Stimulated activated CD8-positive, alpha-beta memory T cell treated with anti-CD3 and anti-CD28 coated beads, Interleukin-15, amount 100 ng/mL, for 24 hours (primary cell): ENCODE results near the gene TADA3.
"Not testable (repeated sequence)": the region's sequence is repeated elsewhere in the genome, so short reads cannot be mapped to it uniquely, and the experiment has no call there.

Experiments
- DNase-seq: peaks from one replicate; pipeline ENCODE4 v3.0.0-alpha.2; 2020; ENCODE audit warnings: low read depth

TADA3 gene

DNA sequence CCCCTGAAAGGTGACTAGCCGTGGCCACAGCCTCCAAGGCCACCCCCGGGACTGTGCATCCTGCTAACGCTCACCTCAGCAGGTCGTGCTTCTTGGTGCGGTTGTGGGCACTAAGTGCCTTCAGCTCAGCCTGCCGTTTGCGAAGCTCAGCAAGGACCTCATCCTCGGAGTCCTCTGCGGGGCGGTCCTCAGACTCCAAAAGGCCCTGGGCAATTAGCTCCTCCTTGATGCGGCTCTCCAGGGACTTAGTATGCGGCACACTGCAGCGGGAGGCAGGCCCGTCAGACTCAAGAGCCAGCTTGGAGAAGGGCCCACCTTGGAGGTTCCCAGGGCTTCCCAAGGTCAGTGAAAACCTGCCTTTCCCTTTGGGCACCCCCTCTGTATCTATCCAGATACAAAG is 8.3 kb downstream of the TADA3 start:
- no peak for DNase-seq

- no peak for DNase-seq
Observed at GRCh38 chr3:9782770-9783169, 9.5 kb downstream of the TADA3 start.

DNA sequence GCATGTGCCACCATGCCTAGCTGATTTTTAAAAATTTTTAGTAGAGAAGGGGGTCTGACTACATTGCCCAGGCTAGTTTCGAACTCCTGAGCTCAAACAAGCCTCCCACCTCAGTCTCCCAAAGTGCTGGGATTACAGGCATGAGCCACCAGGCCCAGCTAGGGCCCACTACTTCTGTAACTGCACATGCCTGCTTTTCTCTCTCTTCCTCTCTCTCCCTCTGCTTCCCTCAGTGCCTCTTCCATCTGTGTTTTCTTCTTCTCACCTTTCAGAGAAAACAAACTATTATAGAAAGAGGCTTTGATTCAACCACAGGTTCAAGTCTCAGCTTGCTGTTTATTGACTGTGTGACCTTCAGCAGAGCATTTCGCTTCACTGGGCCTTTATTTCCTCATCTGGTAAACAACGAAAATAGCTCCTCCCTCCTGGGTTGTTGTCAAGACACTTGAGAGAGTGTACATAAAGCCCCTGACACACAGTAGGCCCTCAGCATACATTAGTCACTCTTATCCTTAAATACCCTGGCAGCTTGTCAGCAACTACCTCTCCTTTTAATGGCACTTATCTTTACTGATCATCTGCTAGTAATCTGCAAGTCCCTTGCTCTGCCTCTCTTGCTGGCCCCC is 10.2 kb downstream of the TADA3 start:
- no peak for DNase-seq

GRCh38 chr3:9781551-9781950 is 10.7 kb downstream of the TADA3 start:
- no peak for DNase-seq

DNA sequence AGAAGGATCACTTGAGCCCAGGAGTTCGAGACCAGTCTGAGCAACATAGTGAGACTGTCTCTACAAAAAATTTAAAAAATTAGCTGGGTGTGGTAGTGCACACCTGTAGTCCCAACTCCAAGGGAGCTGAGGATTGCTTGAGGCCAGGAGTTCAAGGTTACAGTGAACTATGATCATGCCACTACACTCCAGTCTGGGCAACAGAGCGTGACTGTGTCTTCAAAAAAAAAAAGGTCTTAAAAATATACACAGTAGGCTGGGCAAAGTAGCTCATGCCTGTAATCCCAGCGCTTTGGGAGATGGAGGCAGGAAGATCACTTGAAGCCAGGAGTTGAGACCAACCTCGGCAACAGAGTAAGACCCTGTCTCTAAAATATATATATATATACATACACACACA is 11.4 kb downstream of the TADA3 start:
- no peak for DNase-seq

DNA sequence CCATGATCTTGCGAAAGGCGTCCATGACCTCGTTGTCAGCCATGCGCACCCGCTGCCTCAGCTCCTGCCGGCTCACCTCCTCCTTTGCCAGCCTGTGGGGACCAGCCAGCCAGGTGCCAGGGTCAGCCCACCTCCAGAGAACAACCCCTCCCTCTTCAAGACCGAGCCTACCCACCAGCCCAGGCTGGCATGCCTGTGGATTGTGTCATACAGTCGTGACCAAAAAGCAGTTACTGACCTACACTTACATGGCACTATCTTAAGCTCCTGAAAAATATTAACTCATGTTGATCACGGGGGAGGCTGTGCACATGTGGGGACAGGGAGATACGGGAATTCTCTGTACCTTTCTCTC is 11.8 kb downstream of the TADA3 start:
- DNase-seq: no peak

DNA sequence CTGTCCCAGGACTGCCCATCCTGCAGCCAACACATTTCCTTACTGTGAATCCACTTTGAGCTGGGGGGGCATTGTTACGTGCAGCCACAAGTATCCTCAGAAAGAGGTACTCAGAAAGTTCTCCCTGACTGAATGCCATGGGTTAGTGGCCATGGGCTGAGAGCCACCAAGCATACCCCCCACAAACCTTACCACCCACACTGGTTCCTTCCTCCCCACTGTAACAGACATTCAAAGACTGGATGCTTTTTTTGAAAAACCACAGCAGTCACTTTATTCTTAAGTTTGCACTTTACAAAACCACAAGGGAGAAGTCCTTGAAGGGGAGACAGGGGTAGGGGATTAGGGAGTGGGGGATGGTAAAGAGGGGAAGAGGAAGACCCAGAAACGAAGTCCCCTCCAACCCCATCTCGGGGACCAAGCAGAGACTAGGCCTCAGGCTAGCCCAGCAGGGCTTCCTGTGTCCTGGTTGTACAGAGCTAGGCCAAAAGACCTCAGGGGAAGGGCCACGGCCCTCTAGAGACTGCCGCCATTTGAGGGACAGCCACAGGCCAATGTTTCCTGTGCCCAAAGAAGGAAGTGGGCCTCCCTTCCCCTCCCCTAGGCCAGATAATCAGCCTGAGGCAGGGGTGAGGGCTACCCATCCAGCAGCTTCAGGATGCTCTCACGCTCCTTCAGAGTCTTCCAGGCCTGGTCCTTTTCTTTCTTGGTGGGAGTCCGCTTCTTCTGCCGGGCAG is 12.4 kb downstream of the TADA3 start:
- no peak for DNase-seq

DNA sequence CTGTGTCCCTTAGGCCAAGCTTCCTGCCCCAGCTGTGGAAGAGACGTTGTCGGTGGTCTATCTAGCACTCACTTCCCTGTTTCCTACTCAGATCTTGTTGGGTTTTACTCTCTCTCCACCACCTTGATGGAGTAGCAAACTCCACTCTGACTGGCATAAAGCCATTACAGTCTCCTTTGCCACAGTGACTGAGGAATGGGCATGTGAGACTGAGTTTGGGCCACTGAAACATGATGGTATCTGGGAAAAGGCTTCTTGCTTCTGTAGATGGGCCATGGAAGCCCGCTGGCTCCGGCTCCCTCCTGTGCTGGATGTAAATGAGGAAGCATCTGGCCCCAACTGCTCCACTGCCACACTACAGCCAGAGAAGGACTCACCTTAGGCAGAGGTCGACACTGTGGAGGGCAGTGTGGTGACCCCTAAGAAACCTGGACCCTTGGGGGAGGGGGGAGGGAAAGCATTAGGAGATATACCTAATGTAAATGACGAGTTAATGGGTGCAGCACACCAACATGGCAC is 13.1 kb downstream of the TADA3 start:
- DNase-seq: no peak

DNA sequence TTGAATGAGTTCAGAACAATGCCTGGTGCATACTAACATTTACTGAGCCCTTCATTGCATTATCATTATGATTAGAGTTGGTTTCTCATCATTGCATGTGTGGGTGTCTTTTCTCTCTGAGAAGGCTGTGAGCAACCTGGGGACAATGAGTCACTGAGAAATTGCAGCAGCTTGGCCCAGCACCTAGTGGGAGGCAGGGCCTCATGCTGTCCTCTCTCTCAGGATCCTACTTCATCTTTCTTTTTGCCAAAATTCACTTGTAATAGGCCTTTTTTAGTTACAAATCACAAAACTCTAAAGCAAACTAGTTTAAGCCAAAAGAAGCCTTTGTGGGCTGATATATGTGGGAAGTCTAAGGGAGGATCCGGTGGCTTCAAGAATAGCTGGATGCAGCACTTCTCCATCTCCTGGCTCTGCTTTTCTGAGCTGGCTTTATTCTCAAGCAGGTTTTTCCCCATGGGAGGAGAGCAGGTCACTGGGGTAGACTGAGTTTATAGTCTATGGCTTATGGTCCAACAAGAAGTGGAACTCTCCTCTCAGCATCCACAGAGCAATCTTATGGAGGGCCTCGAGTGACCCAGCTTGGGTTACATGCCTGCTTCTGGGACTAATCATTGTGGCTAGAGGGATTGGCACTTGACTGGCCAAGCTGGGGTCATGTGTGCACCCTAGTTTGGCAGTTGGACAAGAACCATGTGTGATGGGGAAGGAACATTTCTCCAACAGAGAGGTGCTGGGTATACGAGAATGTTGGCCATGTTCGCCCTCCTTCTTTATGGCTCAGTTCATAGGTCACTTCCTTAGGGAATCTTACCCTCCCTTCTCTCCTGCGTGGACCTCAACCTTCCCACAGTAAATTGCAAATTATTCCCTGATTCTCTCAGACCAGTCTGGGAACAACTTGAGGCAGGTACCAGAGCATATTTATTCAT is 13.9 kb downstream of the TADA3 start:
- no peak for DNase-seq

DNA sequence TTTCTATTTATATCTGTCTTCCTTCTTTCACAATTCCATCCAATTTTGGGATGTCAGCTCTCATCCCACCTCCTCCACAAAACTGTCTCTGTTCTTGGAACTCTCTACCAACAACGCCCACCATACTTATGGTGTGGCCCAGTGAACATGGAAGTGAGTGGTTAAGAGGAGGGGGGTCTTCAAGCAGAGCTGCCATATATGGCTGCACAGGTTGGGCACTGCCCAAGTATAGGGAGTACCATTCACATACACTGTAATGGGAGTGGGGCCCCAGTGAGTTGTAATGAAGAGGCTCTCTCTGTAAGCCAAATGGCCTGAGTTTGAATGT is 14.6 kb downstream of the TADA3 start:
- DNase-seq: no peak

DNA sequence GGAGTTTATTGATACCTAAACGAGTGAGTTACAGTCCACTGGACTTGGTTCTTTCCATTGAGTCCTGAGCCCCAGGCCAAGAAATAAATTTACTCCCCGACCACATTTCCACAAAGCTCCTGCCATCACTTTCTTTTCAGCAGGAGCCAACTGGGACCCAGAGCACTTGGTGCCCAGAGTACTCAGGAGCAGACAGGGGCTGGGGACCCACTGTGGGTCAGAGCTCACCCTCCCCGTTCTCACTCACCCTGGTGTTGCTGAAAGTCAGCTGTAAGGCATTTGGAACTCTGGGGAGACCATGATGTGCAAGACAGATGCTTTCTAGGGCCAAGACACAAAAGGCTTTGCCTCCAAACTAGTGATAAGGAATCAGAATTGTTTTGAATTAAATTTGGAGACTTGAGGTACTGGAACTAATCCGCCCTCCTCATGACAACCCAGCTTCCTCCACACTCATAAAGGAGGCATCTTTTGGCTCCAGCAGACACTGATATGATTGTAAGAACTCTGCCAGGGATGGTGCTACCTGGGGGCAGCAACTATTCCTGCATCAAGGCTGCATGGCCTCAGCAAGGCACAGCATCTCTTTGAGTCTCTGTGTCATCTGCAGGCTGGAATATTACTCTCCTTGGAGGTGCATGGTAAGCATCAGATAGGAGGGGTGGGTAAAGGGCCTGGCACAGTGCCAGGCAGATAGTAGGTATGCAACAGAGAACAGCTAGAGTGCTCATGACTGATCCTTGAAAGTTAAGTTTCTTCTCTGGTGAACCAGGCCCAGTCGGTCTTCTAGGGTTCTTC is 15.2 kb downstream of the TADA3 start:
- DNase-seq: no peak

GRCh38 chr3:9771007-9771406 is 21.3 kb downstream of the TADA3 start:
- not testable (repeated sequence) for DNase-seq

GRCh38 chr3:9770276-9770812 is 21.9 kb downstream of the TADA3 start:
- no peak for DNase-seq

DNA sequence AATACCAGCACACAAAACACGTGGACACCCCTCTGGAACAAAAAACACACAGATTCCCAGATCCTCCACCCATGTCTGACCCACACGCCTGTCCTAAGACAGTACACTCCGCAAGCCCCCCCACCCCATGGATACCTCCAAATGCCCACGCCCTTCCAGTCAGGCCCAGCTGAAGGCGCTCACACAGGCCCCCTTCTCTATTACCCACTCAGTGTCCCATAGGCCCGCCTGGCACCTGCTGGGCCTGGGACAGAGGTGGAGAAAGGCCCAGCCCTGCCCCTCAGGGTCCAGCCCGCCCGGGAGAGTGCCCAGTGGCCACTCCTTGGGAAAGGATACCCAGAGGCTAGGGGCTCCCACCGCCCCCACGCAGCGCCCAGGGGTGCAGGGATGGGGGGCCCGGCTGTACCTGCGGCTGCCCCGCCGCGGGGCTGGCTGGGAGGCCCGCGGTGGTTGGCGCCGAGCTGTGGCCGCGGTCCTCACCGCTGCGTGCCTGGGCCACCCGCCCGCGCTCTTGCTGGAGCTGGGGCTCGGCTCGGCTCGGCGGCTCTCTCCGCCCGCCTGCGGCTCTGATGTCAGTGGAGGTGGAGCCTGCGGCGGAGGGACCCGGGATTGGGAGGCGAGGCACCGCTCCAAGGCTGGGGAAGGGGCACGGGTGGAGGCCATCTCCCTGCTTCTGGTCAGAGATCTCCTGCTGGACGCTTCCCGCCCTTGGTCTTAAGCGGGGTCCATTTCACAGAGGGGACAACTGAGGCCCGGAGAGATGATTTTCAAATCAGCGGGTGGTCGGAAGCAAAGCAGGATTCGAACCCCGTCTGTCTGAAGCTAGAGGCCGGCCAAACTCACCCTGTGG is 22.6 kb downstream of the TADA3 start, which contains the start of gene CAMK1:
CAMK1 (minus strand) TSS at position 522 of the 850 bp plus-strand sequence. CDS start 2,198 bp downstream, outside the sequence.
- DNase-seq: no peak

DNA sequence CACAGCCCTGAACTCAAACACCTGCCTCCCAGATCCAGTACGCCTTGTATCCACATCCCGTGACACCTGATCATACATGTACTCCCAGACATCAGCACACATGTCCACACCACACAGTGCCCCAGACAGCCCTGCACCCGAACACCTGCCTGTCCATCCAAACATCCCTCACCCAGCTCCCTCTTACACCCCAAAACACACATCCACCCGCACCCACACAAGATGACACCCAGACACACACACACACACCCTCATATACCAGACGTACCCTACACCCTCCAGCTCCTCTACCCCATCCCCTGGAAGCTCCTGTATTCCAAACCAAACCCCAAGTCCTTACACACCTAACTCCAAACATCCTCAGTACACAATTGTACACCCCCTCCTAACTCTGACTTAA is 23.3 kb downstream of the TADA3 start:
- no peak for DNase-seq

GRCh38 chr3:9768141-9768775 is 24.0 kb downstream of the TADA3 start:
- no peak for DNase-seq

- DNase-seq: no peak
Observed at GRCh38 chr3:9767418-9767817, 24.9 kb downstream of the TADA3 start.

DNA sequence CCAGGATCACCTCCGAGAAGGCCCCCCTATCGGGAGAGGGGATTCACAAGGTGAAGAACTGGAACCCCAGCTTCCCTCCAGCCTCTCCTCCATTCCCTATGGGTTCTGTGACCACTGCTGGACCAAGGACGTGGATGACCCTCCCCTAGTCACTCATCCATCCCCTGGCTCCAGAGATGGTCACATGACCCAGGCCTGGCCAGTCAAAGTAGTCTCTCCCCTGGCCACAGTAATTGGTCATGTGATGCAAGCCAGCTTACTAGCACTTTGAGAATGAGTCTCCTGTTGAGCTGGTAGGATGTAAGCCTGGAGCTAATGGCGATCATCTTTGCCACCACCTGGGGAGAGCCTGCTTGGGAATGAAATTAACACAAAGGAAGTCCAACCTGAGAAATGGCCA is 26.4 kb downstream of the TADA3 start:
- no peak for DNase-seq

DNA sequence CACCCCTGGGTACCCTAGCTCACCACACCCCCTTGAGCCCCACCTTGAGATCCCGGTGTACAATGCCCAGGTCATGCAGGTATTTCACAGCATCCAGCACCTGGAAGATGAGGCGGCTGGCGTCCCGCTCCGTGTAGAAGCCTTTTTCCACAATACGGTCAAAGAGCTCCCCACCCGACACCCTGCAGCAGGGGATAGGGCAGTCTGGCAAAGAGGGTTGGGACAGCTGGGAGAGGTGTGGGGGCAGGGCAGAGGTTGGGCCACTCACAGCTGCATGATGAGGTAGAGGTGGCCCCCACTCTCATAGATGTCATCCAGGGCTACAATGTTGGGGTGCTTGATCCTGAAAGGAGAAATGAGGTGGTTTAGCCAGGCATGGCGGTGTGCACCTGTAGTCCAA is 29.4 kb downstream of the TADA3 start:
- no peak for DNase-seq

GRCh38 chr3:9761919-9762318 is 30.4 kb downstream of the TADA3 start:
- DNase-seq: no peak
